HepG2 (cell line): Measurements from ENCODE around the gene TSKU. TPM values are rescaled to one million over a fixed set of nuclear protein-coding genes. Genes with fewer than 3 reads are reported as not detected.
A peak's percentile ranks its signal among the peaks of the same experiment; 100 is the strongest.

Source experiments
- ATAC-seq: fragments of 200-7000 bp; cut with Tn5 transposase; 3 replicates; pipeline ENCODE4 v1.9.1; 2020; ENCODE audit warnings: mild to moderate bottlenecking, moderate library complexity
- BruUV-seq: library from RNA; stranded (reverse); fragments of 400-500 nt; replicated peaks from 2 replicates; lab custom pipeline; 2021; lab: Mats Ljungman, UMichigan
- CTCF ChIA-PET: fragments of 300-600 bp; formaldehyde crosslinking; extraction: SDS; loops from one replicate; lab custom pipeline; 2021; ENCODE audit warnings: low total read pairs, inconsistent platforms, low intra/inter-chr PET ratio; lab: Yijun Ruan, JAX
- POLR2A ChIA-PET: fragments of 350-600 bp; sonication (Branson Sonifier 250); formaldehyde crosslinking; loops from one replicate; lab custom pipeline; 2020; ENCODE audit warnings: antibody characterized with exemption, inconsistent platforms; lab: Yijun Ruan, JAX
- DNase-seq: peaks from one replicate; pipeline ENCODE4 v3.0.0-alpha.2; 2015; ENCODE audit warnings: low spot score
- FAIRE-seq: peaks from 3 replicates; lab custom pipeline; 2011; peaks lifted over from hg19 to GRCh38; lab: Jason Lieb, UNC
- H2AFZ ChIP-seq: one replicate; pipeline ENCODE4 v1.6.1; 2011; ENCODE audit warnings: low read length, inconsistent platforms
- H3K27ac ChIP-seq: fragments of 300-600 bp; 3 replicates; pipeline ENCODE4 v1.8.0; 2011; ENCODE audit warnings: mixed run types, mild to moderate bottlenecking, mixed read lengths, low read length, inconsistent platforms; ENCODE audit not compliant: insufficient read depth; ENCODE audit errors: extremely low read length
- H3K27me3 ChIP-seq, 2 experiments: fragments of 200-600 bp in 1 of 2; 2 replicates in 1 of 2; 3 replicates in 1 of 2; pipeline versions ENCODE4 v1.6.0 to v1.8.0; 2011; ENCODE audit warnings: low read length in 2 of 2, mild to moderate bottlenecking in 2 of 2, moderate library complexity in 2 of 2, inconsistent platforms in 1 of 2; ENCODE audit not compliant: insufficient read depth in 2 of 2, control insufficient read depth in 1 of 2
- H3K36me3 ChIP-seq, 2 experiments: fragments of 200-600 bp in 1 of 2; replicated peaks in 1 of 2; 2 replicates in 1 of 2; 3 replicates in 1 of 2; pipeline versions ENCODE4 v1.5.1 to v1.8.0; 2011; ENCODE audit warnings: low read length in 2 of 2, inconsistent platforms in 1 of 2; ENCODE audit not compliant: insufficient read depth in 2 of 2, control insufficient read depth in 1 of 2
- H3K4me1 ChIP-seq: 2 replicates; pipeline ENCODE4 v1.5.1; 2012; ENCODE audit warnings: low read length, inconsistent platforms; ENCODE audit not compliant: insufficient read depth
- H3K4me2 ChIP-seq: 2 replicates; pipeline ENCODE4 v1.6.0; 2011; ENCODE audit warnings: low read depth, low read length, inconsistent platforms
- H3K4me3 ChIP-seq, 3 experiments: fragments of 200-600 bp in 1 of 3; sonication (generic), shearing (Covaris generic) in 1 of 3; replicated peaks in 1 of 3; 2 replicates each; pipeline ENCODE4 v1.5.1; 2011 to 2016; ENCODE audit warnings: low read length in 3 of 3, inconsistent platforms in 2 of 3, low read depth in 2 of 3, mild to moderate bottlenecking in 2 of 3, control low read depth in 1 of 3, mixed read lengths in 1 of 3; ENCODE audit not compliant: insufficient read depth in 1 of 3
- H3K79me2 ChIP-seq: one replicate; pipeline ENCODE4 v1.6.1; 2011; ENCODE audit warnings: low read length, inconsistent platforms; ENCODE audit not compliant: insufficient read depth
- H3K9ac ChIP-seq: 2 replicates; pipeline ENCODE4 v1.6.0; 2011; ENCODE audit warnings: mild to moderate bottlenecking, low read depth, low read length, inconsistent platforms; ENCODE audit not compliant: insufficient read depth
- H3K9me3 ChIP-seq: 2 replicates; pipeline ENCODE4 v1.5.1; 2012; ENCODE audit warnings: mild to moderate bottlenecking, low read length
- H4K20me1 ChIP-seq: 2 replicates; pipeline ENCODE4 v1.6.0; 2011; ENCODE audit warnings: inconsistent platforms, mild to moderate bottlenecking, low read length, moderate library complexity; ENCODE audit not compliant: insufficient read depth
- MAFF ChIP-seq: IDR thresholded peaks from 2 replicates; pipeline ENCODE4 v1.6.1; 2011; ENCODE audit warnings: low read depth, low read length, improper control_type of control experiment
- MAFK ChIP-seq, 2 experiments: IDR thresholded peaks in 1 of 2; conservative IDR thresholded peaks in 1 of 2; 2 replicates each; pipeline ENCODE4 v1.6.1; 2011; ENCODE audit warnings: improper control_type of control experiment in 2 of 2, low read length in 2 of 2
- PCBP1 ChIP-seq: fragments of 200-400 bp; formaldehyde crosslinking; IDR thresholded peaks from 2 replicates; pipeline ENCODE4 v1.6.1; 2017; ENCODE audit warnings: mild to moderate bottlenecking, low read depth, low read length, borderline replicate concordance
- SALL2 ChIP-seq: sonication (generic); formaldehyde crosslinking; IDR thresholded peaks from 2 replicates; pipeline ENCODE4 v1.8.1; 2023; ENCODE audit warnings: mild to moderate bottlenecking, missing genetic modification reagents, inconsistent platforms
- SKI ChIP-seq: fragments of 450-650 bp; IDR thresholded peaks from one replicate; pipeline ENCODE4 v1.6.1; 2018; ENCODE audit warnings: mild to moderate bottlenecking; ENCODE audit not compliant: partially characterized antibody
- ZNF230 ChIP-seq: sonication (generic); formaldehyde crosslinking; IDR thresholded peaks from 2 replicates; pipeline ENCODE4 v1.4.0; 2020; ENCODE audit warnings: mild to moderate bottlenecking, missing genetic modification reagents
- ZNF232 ChIP-seq: sonication (generic); formaldehyde crosslinking; IDR thresholded peaks from 2 replicates; pipeline ENCODE4 v1.4.0; 2020; ENCODE audit warnings: missing genetic modification reagents, borderline replicate concordance
- ZNF337 ChIP-seq: sonication (generic); formaldehyde crosslinking; IDR thresholded peaks from 2 replicates; pipeline ENCODE4 v1.5.1; 2020; ENCODE audit warnings: missing genetic modification reagents, low read depth, mild to moderate bottlenecking, borderline replicate concordance
- WGBS: methylation state at CpG from one replicate; pipeline ENCODE4 v1.1.6; 2017; ENCODE audit warnings: low lambda C conversion rate; 5-methylcytosine and 5-hydroxymethylcytosine counted together
- in situ Hi-C: cut with HindIII; loops from 2 replicates; pipeline ENCODE4 v1.10.0; 2017; ENCODE audit warnings: low pct_unique_long_range_greater_than_20kb; ENCODE audit not compliant: extremely low pct_ligation_motif_present
- intact Hi-C: fragments of 100-400 bp; cut with micrococcal nuclease; formaldehyde crosslinking; loops from one replicate; pipeline ENCODE4 v1.10.0; 2022; ENCODE audit not compliant: unreplicated experiment
- polyA plus RNA-seq, 8 experiments: library from polyadenylated mRNA; depleted of rRNA in 3 of 8; stranded (reverse) in 7 of 8; unstranded in 1 of 8; fragments of >200 nt; fragmentation: Illumina TruSeq in 4 of 8; extraction: Trizol in 4 of 8; gene quantifications; 2 replicates each; pipeline versions ENCODE4 v1.2.1 to v1.2.3, GENCODE V29; 2011 to 2016; ENCODE audit warnings: low read depth in 4 of 8, missing spikeins in 1 of 8, mixed read lengths in 1 of 8; ENCODE audit not compliant: insufficient read depth in 1 of 8
- total RNA-seq, 5 experiments: library from RNA; depleted of rRNA; stranded (reverse); fragments of >200 nt; fragmentation: Illumina TruSeq; extraction: Trizol; gene quantifications; 2 replicates each; pipeline ENCODE4 v1.2.3, GENCODE V29; 2016; ENCODE audit warnings: low read depth in 1 of 5
- TF ChIP-seq, protein P1 (sequence below), 2 experiments: sonication (generic) in 1 of 2; formaldehyde crosslinking in 1 of 2; IDR thresholded peaks; 2 replicates each; pipeline versions ENCODE4 v1.4.0 to v1.6.1; 2016 to 2020; ENCODE audit warnings: borderline replicate concordance in 1 of 2, low read depth in 1 of 2, mild to moderate bottlenecking in 1 of 2, missing genetic modification reagents in 1 of 2

Gene TSKU
- total and polyA plus RNA-seq, 2 of the 13 experiments (the other 11 are each of a cell fraction or from before 2014, with no cell fraction given): 20.3 to 21.4 TPM

DNA sequence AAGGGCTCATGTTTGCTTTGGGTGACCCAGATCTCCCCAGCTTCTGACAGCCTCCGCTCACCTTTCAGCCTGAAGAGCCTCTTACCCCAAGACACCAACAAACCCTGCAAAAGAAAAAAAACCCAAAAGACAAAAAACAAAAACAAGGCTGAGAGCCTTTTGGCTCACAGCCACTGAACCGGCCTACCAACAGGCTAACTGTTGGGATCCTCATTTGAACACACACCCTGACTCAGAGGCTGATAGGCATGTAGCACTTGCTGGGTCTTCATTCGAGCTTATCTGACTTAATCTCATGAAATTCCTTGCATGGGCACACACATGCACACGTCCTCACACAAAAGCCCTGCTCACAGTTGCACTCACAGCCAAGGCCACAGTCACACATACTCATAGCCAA is 22.9 kb upstream of the TSKU start (continued):
- TF ChIP-seq ZNF337 (CRISPR knock-in tag) (no peak), ZNF232 (CRISPR knock-in tag) (no peak)

DNA sequence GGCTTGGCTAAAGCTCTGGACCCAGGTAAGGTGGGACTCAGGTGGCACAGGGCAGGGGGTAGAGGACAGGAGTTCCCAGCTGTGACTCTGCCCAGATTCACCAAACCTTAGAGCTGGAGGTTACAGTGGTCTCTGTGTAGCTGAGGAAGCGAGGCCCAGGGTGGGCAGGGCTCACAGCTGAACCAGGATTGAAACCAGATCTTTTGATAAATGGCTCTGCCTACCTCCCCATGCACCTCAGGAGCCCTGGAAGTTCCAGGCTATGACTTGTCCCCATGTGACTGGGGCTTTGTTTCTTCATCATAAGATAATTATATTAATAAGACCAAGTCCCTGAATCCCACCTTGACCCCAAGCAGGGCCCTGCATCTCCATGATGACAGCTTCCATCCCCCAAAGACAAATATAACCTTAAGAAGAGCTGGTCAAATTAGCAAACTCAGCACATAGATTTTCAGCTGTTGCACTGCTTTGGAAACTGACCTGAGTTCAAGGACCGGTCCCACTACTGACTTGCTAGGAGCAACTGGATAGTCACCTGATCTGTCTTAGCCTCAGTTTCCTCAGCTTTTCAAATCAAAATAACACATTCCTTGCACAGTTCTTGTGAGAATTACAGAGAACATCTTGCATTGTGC is 21.3 kb upstream of the TSKU start:
- no peak for ATAC-seq
- POLR2A ChIA-PET: no interaction called here
- 100% methylated on average over 1 of the region's 2 CpGs for WGBS

More for the DNA sequence above, 21.3 kb upstream of the TSKU start:
- Histone ChIP-seq H2AFZ (no peak overlapping the region), H3K27me3 (no peaks in the 10 kb centered on the region), H3K4me1 (peaks cover 24% of the 10 kb centered on the region), H3K4me3 (no peak overlapping the region), H3K27ac (no peak overlapping the region), H4K20me1 (no peaks in the 10 kb centered on the region), H3K9ac (no peak overlapping the region), H3K4me2 (no peak overlapping the region), H3K79me2 (no peaks in the 10 kb centered on the region), H3K36me3 (no peaks in the 10 kb centered on the region), H3K9me3 (no peaks in the 10 kb centered on the region)
- intact Hi-C loops: no loop called here
- DNase-seq: no peak
- no peak for FAIRE-seq
- CTCF ChIA-PET: no interaction called here
- in situ Hi-C loops: no loop called here
- no peak for TF ChIP-seq PCBP1
- TF ChIP-seq ZNF230 (CRISPR knock-in tag): no peak
- TF ChIP-seq SKI: no peak
- TF ChIP-seq MAFF: peak; percentile 68
- no peak for TF ChIP-seq SALL2 (CRISPR knock-in tag)
- TF ChIP-seq, protein P1, sequence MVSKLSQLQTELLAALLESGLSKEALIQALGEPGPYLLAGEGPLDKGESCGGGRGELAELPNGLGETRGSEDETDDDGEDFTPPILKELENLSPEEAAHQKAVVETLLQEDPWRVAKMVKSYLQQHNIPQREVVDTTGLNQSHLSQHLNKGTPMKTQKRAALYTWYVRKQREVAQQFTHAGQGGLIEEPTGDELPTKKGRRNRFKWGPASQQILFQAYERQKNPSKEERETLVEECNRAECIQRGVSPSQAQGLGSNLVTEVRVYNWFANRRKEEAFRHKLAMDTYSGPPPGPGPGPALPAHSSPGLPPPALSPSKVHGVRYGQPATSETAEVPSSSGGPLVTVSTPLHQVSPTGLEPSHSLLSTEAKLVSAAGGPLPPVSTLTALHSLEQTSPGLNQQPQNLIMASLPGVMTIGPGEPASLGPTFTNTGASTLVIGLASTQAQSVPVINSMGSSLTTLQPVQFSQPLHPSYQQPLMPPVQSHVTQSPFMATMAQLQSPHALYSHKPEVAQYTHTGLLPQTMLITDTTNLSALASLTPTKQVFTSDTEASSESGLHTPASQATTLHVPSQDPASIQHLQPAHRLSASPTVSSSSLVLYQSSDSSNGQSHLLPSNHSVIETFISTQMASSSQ (IDR thresholded peaks at IDR 0.05; ENCODE audit: low read depth): no peak
- TF ChIP-seq, protein P1 (CRISPR knock-in tag; IDR thresholded peaks at IDR 0.05; ENCODE audit: borderline replicate concordance): no peak
- peak; percentile 75 to 83 for TF ChIP-seq MAFK (conservative IDR thresholded peaks at IDR 0.05 in 1 of 2, IDR thresholded peaks at IDR 0.05 in 1 of 2; ENCODE audit: low read length in 2 of 2)
- BruUV-seq: no TSS peak
